ACHN (cell line): ENCODE data around the gene CTDP1.
A peak's percentile ranks its signal among the peaks of the same experiment; 100 is the strongest.

ENCODE experiments used
- DNase-seq: peaks from one replicate; pipeline ENCODE4 v3.0.0-alpha.2; 2015
- in situ Hi-C: cut with HindIII; loops from 2 replicates; pipeline ENCODE4 v1.10.0; 2017; ENCODE audit warnings: low sequenced_read_pairs, low pct_ligation_motif_present, low pct_unique_long_range_greater_than_20kb

The CTDP1 gene

GRCh38 chr18:79678665-79679551 is 695 bp upstream of the CTDP1 start:
- peak; percentile 97 for DNase-seq
- in situ Hi-C loops = no loop called here

GRCh38 chr18:79680100-79680879 is 687 bp downstream of the CTDP1 start:
- in situ Hi-C loops = no loop called here
- peak; percentile 38 for DNase-seq

GRCh38 chr18:79680891-79681339 is 1.3 kb downstream of the CTDP1 start:
- no peak for DNase-seq
- in situ Hi-C loops = no loop called here

GRCh38 chr18:79681484-79682387 is 2.1 kb downstream of the CTDP1 start:
- DNase-seq = no peak
- in situ Hi-C loops = no loop called here

GRCh38 chr18:79682481-79682880 is 2.9 kb downstream of the CTDP1 start:
- no peak for DNase-seq
- in situ Hi-C loops = no loop called here

- no peak for DNase-seq
- in situ Hi-C loops = no loop called here
Measured at GRCh38 chr18:79682894-79683625, 3.5 kb downstream of the CTDP1 start.

- in situ Hi-C loops = no loop called here
- no peak for DNase-seq
Measured at GRCh38 chr18:79683626-79684282, 4.2 kb downstream of the CTDP1 start.

- in situ Hi-C loops = no loop called here
- DNase-seq = no peak
Measured at GRCh38 chr18:79684283-79684631, 4.7 kb downstream of the CTDP1 start.

GRCh38 chr18:79684787-79685186 is 5.2 kb downstream of the CTDP1 start:
- in situ Hi-C loops = no loop called here
- DNase-seq = no peak

- in situ Hi-C loops = no loop called here
- no peak for DNase-seq
Measured at GRCh38 chr18:79685281-79685680, 5.7 kb downstream of the CTDP1 start.

- in situ Hi-C loops = no loop called here
- DNase-seq = no peak
Measured at GRCh38 chr18:79685971-79686370, 6.4 kb downstream of the CTDP1 start.

- peak; percentile 42 for DNase-seq
- in situ Hi-C loops = no loop called here
Measured at GRCh38 chr18:79687806-79688205, 8.2 kb downstream of the CTDP1 start.

- in situ Hi-C loops = no loop called here
- no peak for DNase-seq
Measured at GRCh38 chr18:79690071-79690470, 10.5 kb downstream of the CTDP1 start.

GRCh38 chr18:79690586-79691482 is 11.2 kb downstream of the CTDP1 start:
- in situ Hi-C loops = no loop called here
- DNase-seq = no peak

- in situ Hi-C loops = no loop called here
Measured at GRCh38 chr18:79692056-79692455, 12.5 kb downstream of the CTDP1 start.

GRCh38 chr18:79692886-79693285 is 13.3 kb downstream of the CTDP1 start:
- in situ Hi-C loops = no loop called here

More at GRCh38 chr18:79692056-79692455, 12.5 kb downstream of the CTDP1 start:
- DNase-seq = no peak

More at GRCh38 chr18:79692886-79693285, 13.3 kb downstream of the CTDP1 start:
- DNase-seq = no peak
